ENCODE results near the gene MEIS1.

MEIS1 gene

DNA sequence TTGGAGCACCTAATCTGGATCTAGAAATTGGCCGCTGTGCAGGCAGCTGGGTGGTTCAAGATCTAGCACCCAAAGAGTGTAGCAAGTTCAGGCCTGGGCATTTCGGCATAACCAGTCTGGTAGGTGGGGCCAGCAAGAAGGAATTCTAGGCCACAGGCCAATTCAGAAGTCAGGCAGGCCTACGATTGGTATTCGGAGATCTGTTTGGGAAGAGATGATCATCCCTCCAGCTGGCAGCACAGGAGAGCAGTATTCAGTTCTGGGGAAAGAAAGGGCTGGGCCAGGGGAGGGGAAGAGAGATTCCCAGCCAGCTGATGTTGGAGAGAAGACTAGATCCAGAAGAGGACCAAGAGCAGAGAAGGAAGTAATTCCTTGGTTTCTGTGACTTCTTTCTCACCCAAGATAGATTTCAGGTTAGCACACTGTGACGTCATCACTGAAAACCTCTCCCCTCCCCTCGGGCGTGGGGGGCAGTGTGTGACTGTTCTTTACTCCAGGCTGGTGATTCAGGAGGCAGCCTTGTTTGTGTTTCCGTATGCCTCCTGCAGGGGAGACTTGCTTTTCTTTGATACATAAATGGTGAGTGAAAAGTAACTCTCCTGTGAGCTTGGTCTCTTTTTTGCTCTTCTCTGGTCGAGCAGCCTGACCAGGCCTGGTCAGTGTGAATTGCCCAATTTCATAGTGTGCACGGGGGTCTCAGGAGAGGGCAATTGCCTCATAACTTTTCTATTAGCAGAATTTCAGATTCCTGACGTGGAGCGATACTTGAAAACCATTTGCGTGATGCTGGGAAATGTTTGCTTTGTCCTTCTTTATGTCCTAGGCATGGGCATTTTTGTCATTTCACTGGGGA lies 61.1 kb downstream of the MEIS1 start:
- no peak for DNase-seq (ENCODE audit: extremely low read depth, insufficient read length)
- Histone ChIP-seq H3K36me3 (ENCODE audit: control insufficient read depth, insufficient read depth, low read length) (no peaks in the 10 kb centered on the region), H3K4me3 (replicated peaks; ENCODE audit: low read depth, low read length) (no peak overlapping the region), H3K27me3 (replicated peaks; ENCODE audit: control insufficient read depth, insufficient read depth, low read length) (no peaks in the 10 kb centered on the region)
- TF ChIP-seq, protein P1, sequence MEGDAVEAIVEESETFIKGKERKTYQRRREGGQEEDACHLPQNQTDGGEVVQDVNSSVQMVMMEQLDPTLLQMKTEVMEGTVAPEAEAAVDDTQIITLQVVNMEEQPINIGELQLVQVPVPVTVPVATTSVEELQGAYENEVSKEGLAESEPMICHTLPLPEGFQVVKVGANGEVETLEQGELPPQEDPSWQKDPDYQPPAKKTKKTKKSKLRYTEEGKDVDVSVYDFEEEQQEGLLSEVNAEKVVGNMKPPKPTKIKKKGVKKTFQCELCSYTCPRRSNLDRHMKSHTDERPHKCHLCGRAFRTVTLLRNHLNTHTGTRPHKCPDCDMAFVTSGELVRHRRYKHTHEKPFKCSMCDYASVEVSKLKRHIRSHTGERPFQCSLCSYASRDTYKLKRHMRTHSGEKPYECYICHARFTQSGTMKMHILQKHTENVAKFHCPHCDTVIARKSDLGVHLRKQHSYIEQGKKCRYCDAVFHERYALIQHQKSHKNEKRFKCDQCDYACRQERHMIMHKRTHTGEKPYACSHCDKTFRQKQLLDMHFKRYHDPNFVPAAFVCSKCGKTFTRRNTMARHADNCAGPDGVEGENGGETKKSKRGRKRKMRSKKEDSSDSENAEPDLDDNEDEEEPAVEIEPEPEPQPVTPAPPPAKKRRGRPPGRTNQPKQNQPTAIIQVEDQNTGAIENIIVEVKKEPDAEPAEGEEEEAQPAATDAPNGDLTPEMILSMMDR (IDR thresholded peaks at IDR 0.05; ENCODE audit: insufficient read depth, low read length, poor library complexity, severe bottlenecking) = no peak

DNA sequence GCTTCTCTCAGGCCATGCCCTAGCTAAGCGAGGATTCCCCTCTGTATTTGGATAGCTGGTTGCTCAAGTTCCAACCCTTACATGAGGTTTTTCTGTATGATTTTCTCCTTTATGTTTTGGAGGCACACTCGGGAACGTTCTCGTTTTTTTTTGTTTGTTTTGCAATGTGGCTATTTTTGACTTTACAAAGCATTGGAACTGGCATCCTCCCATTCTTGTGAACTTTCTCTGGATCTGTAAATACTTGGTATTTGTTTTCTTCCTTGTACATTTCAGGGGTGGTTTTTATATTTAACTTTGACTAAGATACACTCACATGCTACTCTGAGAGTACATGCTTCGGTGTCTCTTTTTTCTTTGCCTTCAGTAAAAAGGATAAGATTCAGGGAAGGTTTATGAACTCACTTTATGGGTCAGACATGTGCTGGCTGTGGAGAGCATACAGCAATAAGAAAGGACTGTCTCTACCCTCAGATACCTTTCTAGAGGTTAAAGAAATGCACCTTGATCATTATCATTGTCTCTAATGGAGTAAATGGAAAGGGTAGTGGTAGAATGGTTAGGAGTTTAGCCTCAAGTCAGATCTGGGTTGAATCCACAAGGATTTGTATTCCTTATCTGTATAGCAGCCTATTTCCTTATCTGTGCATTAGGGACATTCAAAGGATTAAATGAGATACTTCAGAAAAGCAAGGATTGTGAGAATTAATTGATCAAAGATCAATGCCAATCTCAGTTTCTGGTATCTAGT lies 61.9 kb downstream of the MEIS1 start:
- Histone ChIP-seq H3K4me3 (replicated peaks; ENCODE audit: low read depth, low read length) (no peak overlapping the region), H3K27me3 (replicated peaks; ENCODE audit: control insufficient read depth, insufficient read depth, low read length) (no peaks in the 10 kb centered on the region)
- no peak for DNase-seq (ENCODE audit: extremely low read depth, insufficient read length)

DNA sequence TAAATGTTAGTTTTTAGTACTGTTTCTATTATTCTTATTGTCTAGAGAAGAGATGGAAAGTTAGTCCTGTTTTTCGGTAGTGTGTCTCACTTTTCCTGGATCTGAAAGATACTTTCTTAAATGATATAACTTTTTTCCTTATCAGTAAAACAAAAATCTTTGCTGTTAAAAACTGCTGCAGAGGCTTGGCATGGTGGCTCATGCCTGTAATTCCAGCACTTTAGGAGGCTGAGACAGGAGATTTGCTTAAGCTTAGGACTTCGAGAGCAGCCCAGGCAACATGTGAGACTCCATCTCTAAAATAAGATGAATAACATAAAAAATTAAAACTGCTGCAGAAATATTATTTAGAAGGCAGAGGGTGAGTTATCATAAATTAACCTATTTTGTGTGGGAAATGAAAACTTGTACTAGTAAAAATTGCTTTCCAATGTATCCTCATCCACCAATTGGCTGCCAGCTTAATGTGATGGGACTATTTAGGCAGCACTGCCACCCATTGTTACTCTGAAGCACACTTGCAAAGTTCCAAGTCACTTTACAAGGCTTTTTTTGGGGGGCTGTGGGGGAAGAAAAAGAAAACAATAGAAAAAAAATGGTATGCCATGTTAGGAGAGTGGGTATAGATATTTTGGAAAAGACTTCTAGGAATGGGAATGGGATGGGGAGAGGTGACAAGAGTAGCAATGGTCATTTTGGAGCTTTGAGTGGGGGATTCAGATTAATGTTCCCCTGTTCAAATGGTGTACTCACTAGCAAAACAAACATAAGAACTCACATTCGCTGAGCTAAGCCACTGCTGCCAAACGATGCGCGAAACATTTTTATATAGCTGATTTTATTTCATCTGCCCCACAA lies 62.7 kb downstream of the MEIS1 start:
- no peaks in the 10 kb centered on the region for H3K36me3 ChIP-seq (ENCODE audit: control insufficient read depth, insufficient read depth, low read length)
- H3K4me3 ChIP-seq (replicated peaks; ENCODE audit: low read depth, low read length) = no peak overlapping the region
- no peak for DNase-seq (ENCODE audit: extremely low read depth, insufficient read length)
- H3K27me3 ChIP-seq (replicated peaks; ENCODE audit: control insufficient read depth, insufficient read depth, low read length) = no peaks in the 10 kb centered on the region
- TF ChIP-seq, protein P1 (IDR thresholded peaks at IDR 0.05; ENCODE audit: insufficient read depth, low read length, poor library complexity, severe bottlenecking) = no peak

More for the DNA sequence above, 61.9 kb downstream of the MEIS1 start:
- H3K36me3 ChIP-seq (ENCODE audit: control insufficient read depth, insufficient read depth, low read length) = no peaks in the 10 kb centered on the region
- TF ChIP-seq, protein P1 (IDR thresholded peaks at IDR 0.05; ENCODE audit: insufficient read depth, low read length, poor library complexity, severe bottlenecking) = no peak

DNA sequence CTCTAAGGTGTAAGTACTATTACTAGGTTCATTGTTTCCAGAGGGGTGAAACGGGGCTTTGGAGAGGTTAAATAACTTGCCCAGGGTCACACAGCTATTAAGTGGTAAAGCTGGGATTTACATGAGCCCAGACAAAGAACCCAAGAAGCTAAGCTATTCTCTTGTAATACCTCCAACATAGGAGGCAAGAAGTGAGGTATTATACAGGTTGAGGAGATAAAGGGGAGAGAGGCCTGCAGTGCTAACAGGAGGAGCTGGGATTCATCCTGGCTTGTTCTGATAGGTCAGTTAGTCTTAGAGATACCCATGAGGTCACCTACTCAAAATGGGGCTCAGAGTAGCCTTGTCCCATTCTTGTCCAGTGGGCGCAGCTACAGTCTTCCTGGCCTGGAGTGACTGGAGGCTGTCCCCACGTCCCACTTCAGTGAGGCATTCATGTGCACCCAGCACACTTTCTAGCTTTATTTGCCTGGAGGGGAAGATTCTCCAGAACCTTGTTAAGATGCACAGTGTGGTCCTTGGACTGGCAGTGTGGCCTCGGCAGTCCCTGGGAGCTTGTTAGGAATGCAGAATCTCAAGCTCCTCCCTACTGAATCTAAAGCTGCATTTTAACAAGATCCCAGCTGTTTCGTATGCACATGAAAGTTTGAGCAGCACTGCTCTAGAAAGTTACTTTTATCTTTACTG lies 63.5 kb downstream of the MEIS1 start:
- H3K4me3 ChIP-seq (replicated peaks; ENCODE audit: low read depth, low read length) = no peak overlapping the region
- DNase-seq (ENCODE audit: extremely low read depth, insufficient read length) = no peak
- TF ChIP-seq, protein P1 (IDR thresholded peaks at IDR 0.05; ENCODE audit: insufficient read depth, low read length, poor library complexity, severe bottlenecking) = no peak
- H3K36me3 ChIP-seq (ENCODE audit: control insufficient read depth, insufficient read depth, low read length) = no peaks in the 10 kb centered on the region
- no peaks in the 10 kb centered on the region for H3K27me3 ChIP-seq (replicated peaks; ENCODE audit: control insufficient read depth, insufficient read depth, low read length)

DNA sequence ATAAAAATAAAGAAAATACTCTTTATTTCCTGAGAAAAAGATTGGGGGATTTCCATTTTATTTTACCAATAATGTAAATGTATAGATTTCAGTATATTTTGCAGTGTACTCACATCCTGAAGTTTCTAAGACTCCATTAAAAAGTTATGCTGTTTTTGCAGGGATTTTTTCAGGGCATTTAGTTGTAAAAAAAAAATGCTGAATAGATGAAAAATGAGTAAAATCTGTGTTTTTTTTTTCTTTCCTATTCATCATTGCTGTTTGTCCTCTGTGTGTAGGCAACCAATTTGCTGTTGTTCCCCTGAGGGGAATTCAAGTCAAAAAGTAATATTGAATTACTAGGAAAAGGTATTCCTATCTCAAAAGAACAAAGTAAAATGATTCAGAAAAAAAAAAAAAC lies 66.3 kb downstream of the MEIS1 start:
- Histone ChIP-seq H3K36me3 (ENCODE audit: control insufficient read depth, insufficient read depth, low read length) (no peaks in the 10 kb centered on the region), H3K4me3 (replicated peaks; ENCODE audit: low read depth, low read length) (no peak overlapping the region), H3K27me3 (replicated peaks; ENCODE audit: control insufficient read depth, insufficient read depth, low read length) (no peaks in the 10 kb centered on the region; the same call in 1 of the 2 replicates)
- TF ChIP-seq, protein P1 (IDR thresholded peaks at IDR 0.05; ENCODE audit: insufficient read depth, low read length, poor library complexity, severe bottlenecking) = no peak
- no peak for DNase-seq (ENCODE audit: extremely low read depth, insufficient read length)

Measured in GM06990 (cell line).